Measurements from ENCODE around the gene SMTN.

- TF ChIP-seq CTCF (IDR thresholded peaks at IDR 0.05), result no peak
- TF ChIP-seq POLR2A (IDR thresholded peaks at IDR 0.05), result no peak
These were observed 53.6 kb downstream of the SMTN start for GRCh38 chr22:31134688-31135087.
